Measurements from ENCODE around the gene VDR.

VDR gene

DNA sequence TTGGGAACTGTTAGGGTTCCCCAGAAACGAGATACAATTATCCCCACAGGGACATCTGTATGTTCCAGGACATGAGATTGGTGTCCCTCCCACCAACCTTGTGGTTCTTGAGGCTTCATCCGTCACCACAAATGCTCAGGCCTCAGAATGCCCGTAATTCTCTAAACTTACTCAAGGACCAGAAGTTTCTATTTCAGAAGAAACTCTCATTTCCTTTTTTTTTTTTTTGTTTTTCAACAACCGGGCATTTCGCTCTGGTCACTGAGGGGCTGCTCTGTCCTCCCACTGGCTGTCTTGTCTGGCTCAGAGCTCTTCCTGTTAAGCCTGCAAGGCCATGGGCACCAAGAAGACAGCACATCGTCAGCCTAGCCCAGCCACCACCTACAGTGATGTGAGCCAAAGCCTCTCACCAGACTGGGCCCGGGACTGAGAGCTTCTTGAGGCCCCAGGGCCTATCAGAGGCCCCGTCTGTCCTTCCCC lies 36.2 kb downstream of the VDR start:
- DNase-seq (ENCODE audit: low spot score), result no peak

GRCh38 chr12:47868041-47868440 lies 36.8 kb downstream of the VDR start:
- no peak for DNase-seq (ENCODE audit: low spot score)

DNA sequence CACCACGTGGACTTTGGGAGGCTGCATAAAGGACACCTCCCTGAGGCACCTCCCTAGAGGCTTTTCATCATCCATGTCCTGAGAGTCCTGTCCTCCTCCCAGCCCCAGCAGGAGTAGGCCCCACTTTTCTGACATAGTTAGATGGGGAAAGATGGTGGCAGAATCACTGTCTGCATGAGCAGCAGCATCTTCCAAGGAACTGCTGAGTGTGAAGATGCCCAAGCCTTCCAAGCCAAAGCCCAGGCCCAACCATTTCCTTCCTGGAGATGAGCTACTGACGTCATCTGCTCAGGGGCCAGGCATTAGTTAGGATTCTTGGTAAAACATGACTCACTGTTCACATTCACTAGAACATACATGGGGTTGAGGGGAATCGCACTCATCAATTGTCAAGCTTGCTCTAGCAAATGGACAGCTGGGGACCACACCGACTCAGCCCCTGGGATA lies 37.3 kb downstream of the VDR start:
- DNase-seq (ENCODE audit: low spot score), result peak; percentile 7

DNA sequence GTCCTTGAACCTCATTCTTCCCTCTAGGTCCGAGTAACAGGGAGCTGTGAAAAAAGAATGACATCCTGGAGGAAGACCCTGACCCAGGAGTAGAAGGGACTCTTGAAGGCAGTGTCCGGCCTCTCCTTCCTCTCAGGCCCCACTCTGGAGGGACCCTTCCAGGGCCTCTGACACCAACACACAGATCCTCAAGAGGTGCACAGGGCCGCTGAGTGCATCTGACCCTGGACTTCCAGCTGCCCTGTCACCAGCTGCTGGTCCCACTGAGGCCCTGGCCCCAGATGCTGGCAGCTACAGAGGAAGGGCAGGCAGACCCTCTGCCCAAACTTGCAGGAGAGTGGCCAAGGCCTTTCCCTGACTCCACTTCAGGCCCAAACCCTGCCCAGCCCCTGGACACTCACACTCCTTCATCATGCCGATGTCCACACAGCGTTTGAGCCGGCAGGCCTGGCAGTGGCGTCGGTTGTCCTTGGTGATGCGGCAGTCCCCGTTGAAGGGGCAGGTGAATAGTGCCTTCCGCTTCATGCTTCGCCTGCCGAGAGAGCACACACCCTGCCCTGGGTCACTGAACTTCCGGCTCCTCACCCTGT lies 40.1 kb downstream of the VDR start:
- no peak for DNase-seq (ENCODE audit: low spot score)

DNA sequence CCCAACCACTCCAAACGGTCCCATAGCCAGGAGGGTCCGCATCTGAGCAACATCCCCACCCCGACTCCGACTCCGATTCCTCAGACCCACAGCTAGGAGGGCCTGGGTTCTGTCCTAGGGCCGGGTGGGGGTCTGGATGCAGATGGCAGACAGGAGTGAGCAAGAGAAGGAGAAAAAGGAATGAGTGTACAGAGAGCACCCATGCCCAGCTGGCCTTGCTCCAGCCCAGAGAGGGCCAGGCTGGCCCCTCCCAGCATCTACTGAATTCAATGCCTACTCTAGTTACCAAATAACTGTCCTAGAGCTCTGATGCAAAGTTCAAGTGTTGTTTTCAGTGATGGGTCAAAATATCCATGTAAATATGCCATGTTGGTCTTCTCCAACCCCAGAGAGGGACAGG lies 40.8 kb downstream of the VDR start:
- no peak for DNase-seq (ENCODE audit: low spot score)

- DNase-seq (ENCODE audit: low spot score), result no peak
Measured at GRCh38 chr12:47863467-47863866, 41.3 kb downstream of the VDR start.

GRCh38 chr12:47862881-47863280 lies 41.9 kb downstream of the VDR start:
- no peak for DNase-seq (ENCODE audit: low spot score)

- no peak for DNase-seq (ENCODE audit: low spot score)
Measured at GRCh38 chr12:47862167-47862750, 42.5 kb downstream of the VDR start.

DNA sequence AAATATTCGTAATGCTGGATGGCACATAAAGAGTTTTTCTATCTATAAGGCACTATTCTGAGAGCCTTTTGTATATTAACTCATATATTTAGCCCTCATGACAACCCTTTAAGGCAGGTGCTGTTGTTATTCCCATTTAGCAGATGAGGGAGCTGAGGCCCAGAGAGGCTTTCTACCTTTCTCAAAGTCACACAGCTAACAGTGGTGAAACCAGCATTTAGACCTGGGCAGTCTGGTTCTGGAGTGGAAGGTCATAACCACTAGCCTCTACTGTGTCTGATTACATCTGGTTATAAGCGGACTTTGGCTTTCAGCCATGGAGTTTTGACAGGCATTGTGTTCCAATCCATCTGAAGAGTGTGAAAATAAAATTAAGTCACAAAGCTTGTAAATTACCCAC lies 43.9 kb downstream of the VDR start:
- no peak for DNase-seq (ENCODE audit: low spot score)

DNA sequence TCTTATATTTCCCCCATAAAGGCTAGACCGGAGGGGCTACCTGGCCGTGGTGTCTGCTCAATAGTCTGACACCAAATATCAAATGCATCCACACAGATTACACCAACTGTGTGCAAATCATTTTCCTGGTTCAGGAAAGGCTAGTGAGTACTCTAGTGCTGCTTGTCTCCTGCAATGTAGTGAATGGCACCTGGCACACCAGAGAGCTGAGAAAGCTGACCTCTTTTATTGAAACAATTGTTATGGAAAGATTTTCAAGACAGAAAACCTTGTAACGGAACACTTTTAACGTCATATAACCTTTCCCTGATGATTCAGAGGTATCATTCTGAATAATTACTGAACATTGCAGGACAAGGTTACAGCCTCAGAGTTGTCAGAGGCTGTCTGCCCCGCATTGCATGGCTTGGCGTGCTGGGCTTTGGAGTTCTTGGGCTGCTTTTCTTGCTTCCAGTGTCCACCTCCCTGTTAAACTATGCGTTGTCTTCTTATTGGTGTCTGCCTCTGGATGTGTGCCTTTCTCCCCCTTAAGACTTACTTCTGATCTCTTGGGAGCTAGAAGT lies 44.4 kb downstream of the VDR start:
- no peak for DNase-seq (ENCODE audit: low spot score)

GRCh38 chr12:47858511-47859266 lies 46.1 kb downstream of the VDR start:
- no peak for DNase-seq (ENCODE audit: low spot score)

DNA sequence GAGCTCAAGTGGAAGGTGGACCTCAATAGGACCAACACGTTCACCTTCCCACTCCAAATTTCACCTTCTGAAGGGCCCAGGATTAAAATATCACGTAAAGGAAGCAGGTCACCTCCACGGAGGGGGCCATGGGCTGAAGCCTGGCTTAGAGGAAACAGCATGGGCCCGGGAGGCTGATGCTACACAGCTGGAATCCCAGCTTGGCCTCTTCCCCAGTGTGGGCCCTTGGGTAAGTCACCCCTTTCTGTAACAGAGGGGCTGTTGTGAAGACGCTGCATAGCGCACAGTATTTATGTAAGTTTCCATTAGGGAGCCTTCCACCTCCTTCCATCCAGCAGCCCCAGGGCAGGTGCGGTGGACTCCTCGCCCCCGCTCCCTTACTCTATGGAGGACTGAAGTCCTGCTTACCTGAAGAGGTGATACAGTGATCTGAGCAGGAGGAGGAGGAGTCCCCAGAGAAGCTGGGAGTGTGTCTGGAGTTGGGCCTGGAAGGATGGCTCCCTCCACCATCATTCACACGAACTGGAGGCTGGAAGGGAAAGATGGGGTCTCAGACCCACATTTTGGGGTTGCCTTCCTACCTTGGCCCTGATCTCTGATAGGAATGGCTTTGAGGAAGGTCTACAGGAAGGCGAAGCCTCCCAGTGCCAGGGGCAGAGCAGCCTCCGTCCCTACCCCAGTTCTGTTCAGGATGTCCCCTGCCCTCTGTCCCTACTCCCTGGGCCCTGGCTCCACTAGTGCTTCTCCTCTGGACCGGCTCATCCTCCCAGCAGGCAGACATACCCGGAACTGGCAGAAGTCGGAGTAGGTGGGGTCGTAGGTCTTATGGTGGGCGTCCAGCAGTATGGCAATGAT lies 47.8 kb downstream of the VDR start:
- no peak for DNase-seq (ENCODE audit: low spot score)

DNA sequence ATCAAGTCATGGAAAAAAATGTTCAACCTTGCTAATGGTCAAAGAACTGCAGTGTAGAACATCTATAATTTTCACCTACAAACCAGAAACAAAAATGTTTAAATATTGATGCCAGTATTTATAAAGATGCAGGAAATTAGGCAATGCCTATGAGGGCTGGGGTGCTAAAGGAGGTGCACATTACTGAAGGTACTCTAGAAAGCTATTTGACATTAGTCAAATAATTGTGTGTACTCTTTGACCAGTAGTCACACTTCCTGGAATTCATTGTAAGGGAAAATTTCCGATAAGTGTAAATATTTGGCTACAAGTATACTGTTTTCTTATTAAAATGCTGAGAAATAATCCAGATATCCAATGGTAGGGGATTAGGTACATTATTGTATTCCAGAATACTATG lies 48.7 kb downstream of the VDR start:
- DNase-seq (ENCODE audit: low spot score), result no peak

- no peak for DNase-seq (ENCODE audit: low spot score)
Measured at GRCh38 chr12:47855502-47855901, 49.3 kb downstream of the VDR start.

DNA sequence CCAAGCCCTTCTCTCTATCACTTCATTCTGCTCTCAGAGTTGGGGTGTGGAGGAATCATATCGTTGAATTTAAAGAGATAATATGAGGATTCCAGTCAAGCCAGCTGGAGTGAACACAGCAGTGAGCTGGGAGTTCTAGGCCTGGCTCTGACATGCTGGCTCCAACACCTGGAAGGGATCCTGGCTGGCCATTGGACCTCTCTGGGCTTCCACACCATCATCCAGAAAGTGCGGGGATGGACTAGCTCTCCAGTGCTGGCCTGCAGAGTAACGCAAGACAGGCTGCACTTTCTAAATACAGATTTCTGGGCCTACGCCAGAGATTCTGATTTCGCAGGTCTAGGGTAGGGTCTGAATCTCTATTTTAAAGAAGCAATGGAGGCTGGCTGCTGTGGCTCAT lies 50.3 kb downstream of the VDR start:
- DNase-seq (ENCODE audit: low spot score), result no peak

GRCh38 chr12:47852096-47852571 lies 52.7 kb downstream of the VDR start:
- DNase-seq (ENCODE audit: low spot score), result no peak

DNA sequence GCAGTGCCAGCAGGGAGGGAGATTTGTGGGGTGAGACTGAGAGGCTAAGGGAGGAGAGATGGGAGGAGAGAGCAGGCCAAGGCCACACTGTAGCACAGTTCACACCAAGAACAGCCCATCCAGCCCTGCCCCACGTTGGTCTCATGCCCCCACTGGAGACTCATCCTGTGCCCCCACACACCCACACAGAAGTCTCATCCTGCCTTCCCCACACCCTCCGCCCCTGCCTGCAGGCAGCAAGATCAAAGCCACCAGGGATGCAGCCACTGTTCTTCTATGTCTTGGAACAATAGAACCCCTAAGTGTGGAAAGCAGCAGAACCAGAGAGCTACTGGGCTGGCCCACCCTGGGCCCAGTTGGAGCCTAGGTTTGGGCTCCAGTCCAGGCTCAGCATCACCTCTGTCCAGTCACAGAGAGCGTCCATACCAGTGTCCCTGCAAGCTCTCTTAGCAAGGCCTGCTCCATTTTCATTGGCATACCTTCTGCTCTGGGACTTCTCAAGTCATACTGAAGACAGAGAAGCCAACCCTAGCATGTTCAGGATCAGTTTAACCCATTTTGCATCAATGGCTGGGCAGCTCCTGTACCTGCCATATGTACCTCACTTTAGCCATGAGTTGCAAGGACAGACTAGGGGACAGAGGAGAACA lies 53.4 kb downstream of the VDR start:
- DNase-seq (ENCODE audit: low spot score), result no peak

DNA sequence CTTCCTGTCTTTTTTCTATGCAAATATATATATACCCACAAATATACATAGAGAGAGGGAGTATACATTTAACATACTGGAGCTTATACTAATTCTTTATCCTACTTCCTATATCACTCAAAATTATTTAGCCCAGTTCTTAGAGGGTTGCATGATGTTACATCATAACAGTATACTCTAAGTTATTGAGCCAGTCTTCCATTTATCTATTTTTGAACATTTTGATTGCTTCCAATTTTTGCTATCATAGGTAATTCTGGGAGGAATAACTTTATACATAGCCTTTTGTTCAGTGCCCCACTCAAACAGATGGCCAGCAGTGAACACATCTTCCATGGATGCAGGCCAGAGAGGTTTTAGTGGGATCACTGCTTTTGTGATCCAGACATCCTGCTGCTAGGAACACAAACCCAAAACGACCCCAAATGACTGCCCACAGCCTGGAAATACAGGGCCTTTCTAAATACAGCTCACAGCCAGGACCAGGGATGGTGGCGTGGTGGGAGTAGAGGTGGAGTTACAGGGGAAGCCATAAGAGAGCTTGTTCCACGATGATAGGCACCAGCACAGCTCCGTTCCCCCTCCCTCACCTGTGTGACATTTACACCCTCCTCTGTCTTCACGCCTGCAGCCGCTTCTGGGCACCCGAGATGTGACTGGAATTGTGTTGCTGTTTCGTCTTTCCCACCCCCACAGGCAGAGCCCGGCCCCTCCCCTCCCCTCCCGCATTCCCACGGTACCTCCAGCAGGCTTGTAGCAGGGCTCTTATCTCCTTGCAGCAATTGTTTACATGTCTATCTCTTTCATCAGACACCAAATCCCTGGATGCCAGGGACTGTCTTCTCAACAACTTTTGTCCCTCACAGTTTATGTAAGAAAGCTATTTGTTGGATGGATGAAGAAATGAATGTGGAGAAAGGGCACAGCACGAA lies 54.4 kb downstream of the VDR start:
- DNase-seq (ENCODE audit: low spot score), result no peak

DNA sequence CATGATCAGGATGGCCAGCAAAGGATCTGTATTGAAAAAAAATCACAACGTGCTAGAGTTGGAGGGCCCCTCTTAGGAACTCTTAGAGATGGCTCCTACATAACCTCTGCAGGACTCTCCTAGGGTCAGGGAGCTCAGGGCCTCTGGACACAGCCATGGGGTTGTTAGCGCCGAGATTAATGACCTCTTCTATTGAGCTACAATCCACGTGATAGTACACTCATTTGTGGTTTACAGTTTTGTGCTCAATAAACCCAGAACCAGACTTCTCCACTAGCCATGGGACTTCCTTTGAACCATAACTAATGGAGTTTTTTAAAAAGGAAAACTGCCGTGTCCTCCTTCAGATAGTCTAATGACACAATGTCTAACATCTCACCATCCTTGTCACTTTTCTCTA lies 55.5 kb downstream of the VDR start:
- no peak for DNase-seq (ENCODE audit: low spot score)

GRCh38 chr12:47848853-47849252 lies 55.9 kb downstream of the VDR start:
- DNase-seq (ENCODE audit: low spot score), result no peak

Data from CD4-positive, alpha-beta T cell treated with Interleukin-15 for 4 hours (primary cell).